Inflammatory macrophage treated with lipopolysaccharide for 1 hour (primary cell): ENCODE data around the gene FOXO3.

Experiments used
- DNase-seq, 2 donors: peaks; one replicate each; pipeline ENCODE4 v3.0.0-alpha.2; 2020 to 2022

Gene FOXO3

DNA sequence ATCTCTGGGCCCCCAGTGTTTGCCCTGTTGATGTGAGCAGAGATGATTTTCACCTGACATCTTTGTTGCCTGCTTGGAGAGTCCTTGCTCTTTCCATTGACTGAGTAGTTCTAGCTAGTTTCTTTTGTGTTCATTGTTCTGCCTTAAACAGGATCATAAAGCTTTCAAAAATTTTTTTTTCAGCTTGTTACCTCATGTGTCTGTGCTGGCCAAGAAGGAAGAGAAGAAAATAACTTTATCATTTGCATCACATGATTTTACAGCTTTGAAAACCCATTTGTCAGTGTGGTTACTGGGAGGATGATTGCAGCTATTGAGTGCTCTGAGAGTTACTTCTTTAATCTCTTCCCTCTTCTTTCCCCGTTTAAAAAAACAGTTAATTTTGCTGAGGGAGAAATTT, 16.0 kb downstream of the FOXO3 start:
- DNase-seq: peak; percentile 63 to 76

- DNase-seq: no peak
Observed at GRCh38 chr6:108578166-108578565, 17.4 kb downstream of the FOXO3 start.

GRCh38 chr6:108578595-108579327, 18.0 kb downstream of the FOXO3 start:
- DNase-seq: no peak

- no peak for DNase-seq
Observed at GRCh38 chr6:108579328-108579721, 18.6 kb downstream of the FOXO3 start.

- no peak for DNase-seq
Observed at GRCh38 chr6:108580646-108581045, 19.9 kb downstream of the FOXO3 start.

- DNase-seq: peak; percentile 50 to 55
Observed at GRCh38 chr6:108581237-108581931, 20.7 kb downstream of the FOXO3 start.

- no peak for DNase-seq
Observed at GRCh38 chr6:108581932-108582475, 21.3 kb downstream of the FOXO3 start.

- no peak for DNase-seq
Observed at GRCh38 chr6:108582618-108583017, 21.9 kb downstream of the FOXO3 start.

DNA sequence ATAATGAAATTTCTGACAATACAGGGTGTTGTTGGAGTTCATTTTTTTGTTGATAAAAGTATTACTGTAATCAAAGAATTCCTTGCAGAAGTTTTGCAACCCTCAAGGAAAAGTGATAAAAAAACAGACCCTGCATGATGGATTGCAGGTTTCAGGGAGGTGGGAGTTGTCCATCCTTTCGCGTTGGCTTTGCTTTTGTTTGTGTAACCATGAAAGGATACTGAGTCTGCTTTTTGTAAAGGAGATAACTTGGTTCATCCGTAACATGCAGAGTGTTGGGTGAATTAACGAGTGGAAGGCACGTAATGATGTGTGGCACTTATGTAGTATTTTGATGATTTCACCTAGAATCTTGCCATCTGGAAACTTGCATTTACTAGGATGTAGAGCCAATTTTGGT, 23.6 kb downstream of the FOXO3 start:
- DNase-seq: no peak

GRCh38 chr6:108585359-108585758, 24.6 kb downstream of the FOXO3 start:
- no peak for DNase-seq

DNA sequence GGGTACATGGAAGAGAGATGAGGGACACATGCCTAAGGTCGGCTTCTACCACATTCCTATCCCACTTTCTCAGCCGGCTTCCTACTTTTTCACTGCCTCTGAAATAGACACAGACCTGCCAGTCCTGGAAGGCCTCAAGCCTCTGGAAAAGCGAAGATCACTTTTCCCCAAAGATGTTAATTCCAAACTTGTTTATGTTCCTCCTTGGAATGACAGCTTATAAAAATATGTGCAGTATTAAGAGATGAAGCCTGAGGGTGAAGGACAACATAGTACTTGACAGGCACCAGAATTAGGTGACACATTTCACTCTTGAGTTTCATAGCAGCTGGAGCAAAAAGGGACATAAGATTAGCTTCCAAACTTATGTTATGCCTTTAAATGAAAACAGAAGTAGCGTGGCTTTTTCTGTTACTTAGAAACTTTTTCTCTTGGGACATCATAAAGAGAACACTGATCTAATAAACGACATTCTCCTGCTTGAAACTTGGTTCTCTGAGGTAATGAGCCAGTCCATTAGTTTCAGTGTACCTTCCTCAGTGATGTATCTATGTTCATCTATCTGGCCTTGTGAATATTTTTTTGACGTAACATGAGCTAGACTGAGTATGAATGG, 25.3 kb downstream of the FOXO3 start:
- DNase-seq: no peak

DNA sequence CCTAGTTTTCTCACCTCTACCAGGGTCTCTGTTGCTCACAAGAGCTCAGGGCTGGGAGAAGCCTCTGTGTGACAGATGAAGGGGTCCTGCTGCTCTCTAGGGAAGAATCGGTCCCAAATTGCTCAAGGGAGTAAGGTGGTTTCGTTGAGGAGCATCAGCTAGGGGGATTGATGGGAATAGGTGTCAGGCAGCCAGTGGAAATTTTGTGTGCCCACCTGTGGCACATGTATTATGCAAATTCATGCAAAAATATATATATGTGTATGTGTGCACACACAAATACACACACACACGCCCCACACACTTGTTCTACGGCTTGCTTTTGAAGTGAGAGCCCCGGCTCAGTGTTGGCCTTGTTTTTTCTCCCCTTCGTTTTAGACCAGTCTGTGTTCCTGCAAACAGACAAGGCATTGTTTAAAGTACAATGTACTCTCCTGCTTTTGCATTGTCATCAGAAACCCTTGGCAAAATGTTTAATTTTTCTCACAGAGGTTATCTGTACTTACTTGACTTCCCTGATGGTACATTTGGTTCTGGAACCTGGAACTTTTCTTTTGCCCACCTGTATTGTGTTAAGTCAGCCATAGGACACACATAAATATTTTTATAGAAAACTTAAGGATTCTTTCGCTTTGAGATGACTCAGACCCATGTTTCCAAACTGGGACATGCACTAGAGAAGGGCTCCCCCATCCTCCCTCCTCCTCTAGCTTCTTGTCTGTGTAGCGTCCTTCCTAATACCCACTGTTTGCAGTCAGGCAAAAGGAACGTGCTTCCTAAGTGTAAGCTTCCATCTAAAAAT, 26.7 kb downstream of the FOXO3 start:
- no peak for DNase-seq

DNA sequence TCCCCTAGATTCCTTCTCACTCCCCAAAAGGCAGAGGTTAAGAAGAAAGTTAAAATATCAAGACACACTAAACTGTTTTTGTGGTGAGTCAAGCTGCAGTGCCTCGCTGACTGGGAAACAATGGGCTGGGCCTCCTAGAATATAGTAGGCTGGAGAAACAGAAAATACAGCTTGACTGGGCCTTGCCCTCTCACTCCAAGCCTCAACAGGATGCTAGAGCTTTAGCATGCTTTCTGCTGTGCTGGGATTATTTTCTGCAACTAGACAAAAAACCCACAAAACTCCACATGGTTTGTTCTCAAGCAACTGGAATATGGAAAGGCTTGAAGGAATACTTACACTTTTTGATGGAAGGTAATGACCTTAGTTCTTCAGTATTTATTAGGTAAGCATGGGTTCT, 27.9 kb downstream of the FOXO3 start:
- no peak for DNase-seq

DNA sequence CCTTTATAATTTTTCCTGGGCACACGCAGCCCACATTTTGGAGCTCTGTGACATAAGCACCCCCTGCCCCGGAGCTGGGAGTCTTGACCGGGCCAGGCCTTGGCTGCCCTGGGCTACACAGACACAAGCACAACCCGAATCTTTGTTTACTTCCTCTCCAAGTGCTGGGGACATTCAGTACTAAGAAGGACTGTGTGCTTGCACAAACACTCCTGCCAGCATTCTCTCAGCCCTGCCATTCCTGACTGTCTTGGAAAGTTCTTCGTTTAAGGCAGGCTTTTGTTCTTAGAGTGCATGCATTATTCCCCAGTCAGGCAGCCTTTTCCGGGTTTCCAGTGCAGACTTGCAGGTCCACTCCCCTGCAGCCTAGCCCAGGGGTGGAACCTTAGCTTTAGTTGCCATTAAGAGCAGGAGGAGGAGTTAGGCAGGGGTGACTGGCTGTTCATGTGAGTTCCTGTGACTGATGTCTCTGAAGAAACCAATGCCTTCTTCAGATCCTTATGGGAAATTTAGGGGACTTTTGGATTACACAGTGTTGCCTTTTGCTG, 28.6 kb downstream of the FOXO3 start:
- peak; percentile 86 to 98 for DNase-seq

DNA sequence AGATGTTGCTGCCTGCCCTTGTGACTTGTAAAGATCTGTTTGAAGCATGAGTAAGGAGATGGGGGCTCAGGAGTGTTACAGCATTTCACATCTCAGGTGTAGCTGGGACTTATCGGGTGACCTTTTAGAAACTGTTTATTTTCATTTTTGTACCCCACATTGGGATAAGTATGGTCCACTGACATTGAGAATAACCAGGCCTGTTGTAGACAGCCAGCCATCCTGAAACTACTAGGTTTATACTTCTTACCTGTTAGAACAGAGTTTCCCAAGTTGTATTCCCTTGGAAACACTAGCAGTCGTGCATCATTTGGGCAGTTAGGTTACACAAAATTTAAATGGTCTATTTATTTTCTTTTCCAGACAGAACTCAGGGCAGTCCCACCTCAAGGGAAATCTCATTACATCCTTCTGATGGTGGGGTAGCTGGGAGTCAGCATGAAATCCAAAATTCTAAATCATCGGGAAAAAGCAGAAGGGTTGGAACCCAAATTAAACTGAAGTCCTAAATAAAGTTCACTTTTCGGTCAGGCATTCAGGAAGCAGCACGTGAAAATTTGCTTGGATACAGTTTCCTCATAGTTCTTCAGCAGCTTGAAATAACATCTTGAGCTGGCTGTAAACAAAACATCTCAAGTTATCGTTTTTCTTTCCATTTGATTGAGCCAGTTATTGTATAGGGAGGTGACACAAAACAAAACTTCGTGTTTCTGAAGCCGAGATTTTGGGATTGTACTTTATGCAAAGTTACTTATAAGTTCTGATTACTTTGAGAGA, 30.5 kb downstream of the FOXO3 start:
- DNase-seq: no peak

GRCh38 chr6:108592371-108593337, 31.9 kb downstream of the FOXO3 start:
- DNase-seq: peak; percentile 62 to 81

GRCh38 chr6:108594151-108594550, 33.4 kb downstream of the FOXO3 start:
- DNase-seq: no peak

DNA sequence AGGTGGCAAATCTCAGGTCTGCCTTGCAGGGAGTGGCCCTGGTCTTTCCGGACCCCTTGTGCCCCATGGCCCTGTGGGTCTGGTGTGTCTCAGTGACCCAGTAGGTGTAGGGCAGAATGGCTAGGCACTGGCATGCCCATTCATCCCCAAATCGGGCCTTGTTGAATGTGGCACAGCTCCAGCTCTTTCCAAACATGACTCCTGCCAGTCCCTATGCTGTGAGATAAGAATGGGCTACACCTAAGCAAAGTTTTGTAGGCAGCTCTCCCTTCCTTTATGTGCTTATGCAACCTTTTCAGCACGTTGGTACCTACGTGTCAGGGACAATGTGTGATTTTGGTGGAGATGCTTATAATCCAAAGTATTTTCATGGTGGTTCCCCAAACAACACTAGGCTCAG, 33.9 kb downstream of the FOXO3 start:
- no peak for DNase-seq

GRCh38 chr6:108596956-108597355, 36.2 kb downstream of the FOXO3 start:
- peak; percentile 65 to 74 for DNase-seq

GRCh38 chr6:108597572-108598304, 37.0 kb downstream of the FOXO3 start:
- no peak for DNase-seq
